A673 (cell line): ENCODE data around the gene MAVS.

Experiments used
- CTCF ChIP-seq: fragments of 300-800, 200-600 bp; sonication (generic); conservative IDR thresholded peaks from 2 replicates; pipeline ENCODE4 v1.5.1; 2017; ENCODE audit warnings: low read depth, mild to moderate bottlenecking, antibody characterized with exemption, low read length, moderate library complexity, mixed read lengths
- EZH2 ChIP-seq: fragments of 200-600 bp; sonication (generic); IDR thresholded peaks from 2 replicates; pipeline ENCODE4 v1.6.1; 2017; ENCODE audit warnings: borderline replicate concordance, low read depth, mild to moderate bottlenecking, mixed read lengths, antibody characterized with exemption, low read length; ENCODE audit not compliant: poor library complexity, severe bottlenecking

DNA sequence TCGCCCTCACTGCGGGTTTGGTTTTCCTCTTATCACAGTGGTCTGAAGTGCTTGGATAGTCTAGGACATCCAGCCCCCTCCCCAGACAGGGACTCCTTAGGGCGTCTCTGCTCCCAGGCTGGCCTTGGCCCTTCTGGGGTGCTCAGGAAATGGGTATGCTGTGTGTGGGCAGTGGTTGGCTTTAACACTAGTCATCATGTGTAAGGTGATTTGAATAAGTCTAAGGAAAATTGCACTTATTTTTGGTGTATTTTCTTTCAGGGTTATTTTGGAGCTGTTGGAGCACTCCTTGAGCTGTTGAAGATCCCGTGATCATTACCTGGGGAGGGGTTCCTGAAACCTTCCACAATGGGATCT is 76.3 kb downstream of the MAVS start:
- no peak for TF ChIP-seq CTCF
- TF ChIP-seq EZH2, result no peak
